Endothelial cell (in vitro differentiated cells): Measurements from ENCODE around the gene PLA2R1. TPM values are rescaled to one million over a fixed set of nuclear protein-coding genes. Genes with fewer than 3 reads are reported as not detected.

Source experiments
- DNase-seq: peaks from one replicate; pipeline ENCODE4 v3.0.0; 2021; ENCODE audit warnings: low spot score
- H3K27ac Mint-ChIP-seq: one replicate; pipeline ENCODE4 v1.8.0; 2021; ENCODE audit warnings: mixed read lengths, inconsistent platforms; ENCODE audit not compliant: unreplicated experiment
- H3K27me3 Mint-ChIP-seq: one replicate; pipeline ENCODE4 v1.8.0; 2021; ENCODE audit warnings: mild to moderate bottlenecking, moderate library complexity, mixed read lengths, inconsistent platforms; ENCODE audit not compliant: unreplicated experiment
- H3K36me3 Mint-ChIP-seq: one replicate; pipeline ENCODE4 v1.8.0; 2021; ENCODE audit warnings: mild to moderate bottlenecking, low read depth, mixed read lengths, inconsistent platforms; ENCODE audit not compliant: unreplicated experiment
- H3K4me1 Mint-ChIP-seq: one replicate; pipeline ENCODE4 v1.8.0; 2021; ENCODE audit warnings: mild to moderate bottlenecking, mixed read lengths, inconsistent platforms; ENCODE audit not compliant: unreplicated experiment
- H3K4me3 Mint-ChIP-seq: one replicate; pipeline ENCODE4 v1.8.0; 2021; ENCODE audit warnings: mild to moderate bottlenecking, mixed read lengths, inconsistent platforms; ENCODE audit not compliant: unreplicated experiment
- H3K9me3 Mint-ChIP-seq: one replicate; pipeline ENCODE4 v1.8.0; 2021; ENCODE audit warnings: mixed read lengths, inconsistent platforms; ENCODE audit not compliant: unreplicated experiment
- CTCF ChIP-seq: fragments of 200-600 bp; sonication (generic); IDR thresholded peaks from one replicate; pipeline ENCODE4 v1.5.0; 2021; ENCODE audit warnings: antibody characterized with exemption; ENCODE audit not compliant: unreplicated experiment
- total RNA-seq: library from RNA; stranded (reverse); fragmentation: NEBNext Ultra II Directional; extraction: Animal tissue kit (Norgen Biotek cat#: 25700); gene quantifications from one replicate; pipeline ENCODE4 v1.2.1, GENCODE V29; 2021; ENCODE audit not compliant: unreplicated experiment

Gene PLA2R1
- total RNA-seq, 1 donor from 2014 or later, result 1.1 TPM

GRCh38 chr2:159938395-159938794 is 124.0 kb downstream of the PLA2R1 start:
- Mint-ChIP-seq H3K36me3 (no peaks in the 10 kb centered on the region), H3K4me3 (no peak overlapping the region), H3K27me3 (peaks cover 2% of the 10 kb centered on the region), H3K27ac (no peak overlapping the region), H3K4me1 (no peaks in the 10 kb centered on the region), H3K9me3 (no peaks in the 10 kb centered on the region)
- DNase-seq, result no peak
- no peak for TF ChIP-seq CTCF

- Mint-ChIP-seq H3K4me1 (no peaks in the 10 kb centered on the region), H3K4me3 (no peak overlapping the region)
- DNase-seq, result peak; percentile 5
These were observed 125.9 kb downstream of the PLA2R1 start for GRCh38 chr2:159936471-159936870.

GRCh38 chr2:159933727-159934049 is 128.7 kb downstream of the PLA2R1 start:
- Mint-ChIP-seq H3K27ac (no peak overlapping the region), H3K9me3 (no peaks in the 10 kb centered on the region), H3K4me1 (no peaks in the 10 kb centered on the region), H3K36me3 (no peaks in the 10 kb centered on the region), H3K27me3 (peaks cover 2% of the 10 kb centered on the region), H3K4me3 (no peak overlapping the region)
- no peak for TF ChIP-seq CTCF
- no peak for DNase-seq

More at GRCh38 chr2:159936471-159936870, 125.9 kb downstream of the PLA2R1 start:
- Mint-ChIP-seq H3K27ac (no peak overlapping the region), H3K36me3 (no peaks in the 10 kb centered on the region), H3K27me3 (peaks cover 2% of the 10 kb centered on the region), H3K9me3 (no peaks in the 10 kb centered on the region)
- no peak for TF ChIP-seq CTCF

GRCh38 chr2:159933040-159933726 is 129.2 kb downstream of the PLA2R1 start:
- Mint-ChIP-seq H3K27me3 (peaks cover 2% of the 10 kb centered on the region), H3K4me3 (no peak overlapping the region), H3K9me3 (no peaks in the 10 kb centered on the region), H3K27ac (no peak overlapping the region), H3K4me1 (no peaks in the 10 kb centered on the region), H3K36me3 (no peaks in the 10 kb centered on the region)
- DNase-seq, result no peak
- TF ChIP-seq CTCF, result no peak

GRCh38 chr2:159926695-159927094 is 135.7 kb downstream of the PLA2R1 start:
- H3K9me3 Mint-ChIP-seq, result no peaks in the 10 kb centered on the region
- H3K4me1 Mint-ChIP-seq, result peaks cover 6% of the 10 kb centered on the region
- no peak for TF ChIP-seq CTCF
- H3K27ac Mint-ChIP-seq, result no peak overlapping the region
- no peaks in the 10 kb centered on the region for H3K27me3 Mint-ChIP-seq
- no peak overlapping the region for H3K4me3 Mint-ChIP-seq
- H3K36me3 Mint-ChIP-seq, result no peaks in the 10 kb centered on the region
- DNase-seq, result no peak
